ENCODE results near the gene NAPG. TPM values are rescaled to one million over a fixed set of nuclear protein-coding genes. Genes with fewer than 3 reads are reported as not detected.

NAPG gene
- total RNA-seq, 2 donors from 2014 or later: 35.3 to 42.9 TPM

DNA sequence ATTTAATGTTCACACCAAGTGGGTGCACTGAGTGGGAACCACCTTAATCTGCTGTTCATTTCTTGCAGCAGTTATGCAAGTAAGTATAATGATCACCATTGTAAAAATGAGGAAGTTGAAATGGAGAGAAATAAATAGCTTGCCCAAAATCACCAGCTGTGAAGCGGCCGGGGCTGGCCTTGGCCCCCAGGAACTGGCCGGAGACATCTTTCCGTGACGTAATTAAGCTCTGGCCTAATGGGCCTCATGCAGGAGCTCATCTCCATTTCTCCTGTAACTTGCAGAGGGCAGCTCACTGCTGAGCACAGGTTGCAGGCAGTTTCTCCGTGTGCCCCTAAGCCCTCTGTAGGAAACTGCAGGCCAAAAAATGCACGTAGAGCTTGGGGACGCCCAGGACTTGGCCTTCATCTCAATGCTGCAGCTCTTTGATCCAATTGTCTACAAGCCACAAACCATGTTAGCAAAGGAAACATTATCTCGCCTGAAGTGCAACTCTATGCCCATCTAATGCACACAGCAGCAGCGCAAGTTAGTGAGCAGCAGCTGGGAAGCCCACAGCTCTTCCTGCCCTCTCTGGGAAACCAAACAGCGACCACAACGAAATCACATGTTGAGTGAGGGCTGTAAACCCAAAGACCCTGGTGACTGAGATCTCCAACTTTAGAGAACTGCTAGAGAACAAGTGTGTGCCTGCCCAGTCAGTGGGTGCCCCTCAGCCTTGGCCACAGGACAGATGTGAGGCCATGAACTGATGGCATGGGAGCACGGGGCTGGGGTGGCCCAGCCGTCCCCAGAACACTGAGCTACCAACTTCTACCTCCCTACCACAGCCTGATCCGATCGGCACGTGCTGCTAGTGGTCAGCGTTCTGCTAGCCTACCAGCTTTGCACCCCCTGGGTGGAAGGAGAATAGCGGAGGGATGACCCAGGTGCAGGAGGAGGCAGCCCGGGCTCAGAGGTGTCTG, 42.6 kb upstream of the NAPG start:
- no peak overlapping the region for H3K4me3 Mint-ChIP-seq
- no peaks in the 10 kb centered on the region for H3K4me1 ChIP-seq (ENCODE audit: control insufficient read depth, insufficient read depth, low read length)
- TF ChIP-seq, protein P1, sequence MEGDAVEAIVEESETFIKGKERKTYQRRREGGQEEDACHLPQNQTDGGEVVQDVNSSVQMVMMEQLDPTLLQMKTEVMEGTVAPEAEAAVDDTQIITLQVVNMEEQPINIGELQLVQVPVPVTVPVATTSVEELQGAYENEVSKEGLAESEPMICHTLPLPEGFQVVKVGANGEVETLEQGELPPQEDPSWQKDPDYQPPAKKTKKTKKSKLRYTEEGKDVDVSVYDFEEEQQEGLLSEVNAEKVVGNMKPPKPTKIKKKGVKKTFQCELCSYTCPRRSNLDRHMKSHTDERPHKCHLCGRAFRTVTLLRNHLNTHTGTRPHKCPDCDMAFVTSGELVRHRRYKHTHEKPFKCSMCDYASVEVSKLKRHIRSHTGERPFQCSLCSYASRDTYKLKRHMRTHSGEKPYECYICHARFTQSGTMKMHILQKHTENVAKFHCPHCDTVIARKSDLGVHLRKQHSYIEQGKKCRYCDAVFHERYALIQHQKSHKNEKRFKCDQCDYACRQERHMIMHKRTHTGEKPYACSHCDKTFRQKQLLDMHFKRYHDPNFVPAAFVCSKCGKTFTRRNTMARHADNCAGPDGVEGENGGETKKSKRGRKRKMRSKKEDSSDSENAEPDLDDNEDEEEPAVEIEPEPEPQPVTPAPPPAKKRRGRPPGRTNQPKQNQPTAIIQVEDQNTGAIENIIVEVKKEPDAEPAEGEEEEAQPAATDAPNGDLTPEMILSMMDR (conservative IDR thresholded peaks at IDR 0.05): no peak
- no peaks in the 10 kb centered on the region for H3K9me3 ChIP-seq (ENCODE audit: control insufficient read depth, low read length)
- peaks cover 5% of the 10 kb centered on the region for H3K27me3 Mint-ChIP-seq (ENCODE audit: insufficient read depth)
- no peak overlapping the region for H3K9ac ChIP-seq (ENCODE audit: extremely low read depth, low read length, poor library complexity, severe bottlenecking)
- H3K4me1 Mint-ChIP-seq: peaks cover 5% of the 10 kb centered on the region
- peaks cover 19% of the 10 kb centered on the region for H3K36me3 Mint-ChIP-seq (ENCODE audit: low read depth)
- H3K27ac ChIP-seq (ENCODE audit: low read depth, low read length): no peak overlapping the region
- no peaks in the 10 kb centered on the region for H3K27me3 ChIP-seq (ENCODE audit: control insufficient read depth, insufficient read depth, low read length, poor library complexity, severe bottlenecking)
- H3K4me3 ChIP-seq (ENCODE audit: low read length): no peak overlapping the region
- 93 to 98% methylated on average over 16 to 20 of the region's 20 CpGs for WGBS, 2 experiments (ENCODE audit: insufficient coverage in 1 of 2, insufficient read length in 1 of 2)
- peaks cover 7% of the 10 kb centered on the region for H3K36me3 ChIP-seq (ENCODE audit: control insufficient read depth, insufficient read depth, low read length)
- H3K9me3 Mint-ChIP-seq: no peaks in the 10 kb centered on the region
- no peak overlapping the region for H3K27ac Mint-ChIP-seq
- no peak for DNase-seq

DNA sequence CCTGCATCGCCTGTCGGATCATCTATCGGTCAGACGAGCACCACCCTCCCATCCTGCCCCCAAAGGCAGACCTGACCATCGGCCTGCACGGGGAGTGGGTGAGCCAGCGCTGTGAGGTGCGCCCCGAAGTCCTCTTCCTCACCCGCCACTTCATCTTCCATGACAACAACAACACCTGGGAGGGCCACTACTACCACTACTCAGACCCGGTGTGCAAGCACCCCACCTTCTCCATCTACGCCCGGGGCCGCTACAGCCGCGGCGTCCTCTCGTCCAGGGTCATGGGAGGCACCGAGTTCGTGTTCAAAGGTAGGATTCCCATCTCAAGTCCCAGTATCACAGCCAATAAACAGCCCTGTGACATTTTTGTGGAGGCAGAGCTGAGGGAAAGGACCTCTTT, 40.4 kb upstream of the NAPG start:
- no peaks in the 10 kb centered on the region for H3K27me3 Mint-ChIP-seq (ENCODE audit: insufficient read depth)
- no peaks in the 10 kb centered on the region for H3K9me3 Mint-ChIP-seq
- H3K4me1 Mint-ChIP-seq: peaks cover 5% of the 10 kb centered on the region
- H3K27ac ChIP-seq (ENCODE audit: low read depth, low read length): no peak overlapping the region
- H3K4me3 Mint-ChIP-seq: no peak overlapping the region
- peaks cover 4% of the 10 kb centered on the region for H3K36me3 ChIP-seq (ENCODE audit: control insufficient read depth, insufficient read depth, low read length)
- H3K27me3 ChIP-seq (ENCODE audit: control insufficient read depth, insufficient read depth, low read length, poor library complexity, severe bottlenecking): no peaks in the 10 kb centered on the region
- H3K9ac ChIP-seq (ENCODE audit: extremely low read depth, low read length, poor library complexity, severe bottlenecking): no peak overlapping the region
- H3K4me1 ChIP-seq (ENCODE audit: control insufficient read depth, insufficient read depth, low read length): no peaks in the 10 kb centered on the region
- H3K36me3 Mint-ChIP-seq (ENCODE audit: low read depth): peaks cover 17% of the 10 kb centered on the region
- 97 to 100% methylated on average over 10 to 20 of the region's 20 CpGs for WGBS, 2 experiments (ENCODE audit: insufficient coverage in 1 of 2, insufficient read length in 1 of 2)
- TF ChIP-seq, protein P1 (conservative IDR thresholded peaks at IDR 0.05): no peak
- H3K4me3 ChIP-seq (ENCODE audit: low read length): no peak overlapping the region
- H3K27ac Mint-ChIP-seq: no peak overlapping the region
- H3K9me3 ChIP-seq (ENCODE audit: control insufficient read depth, low read length): no peaks in the 10 kb centered on the region
- no peak for DNase-seq

DNA sequence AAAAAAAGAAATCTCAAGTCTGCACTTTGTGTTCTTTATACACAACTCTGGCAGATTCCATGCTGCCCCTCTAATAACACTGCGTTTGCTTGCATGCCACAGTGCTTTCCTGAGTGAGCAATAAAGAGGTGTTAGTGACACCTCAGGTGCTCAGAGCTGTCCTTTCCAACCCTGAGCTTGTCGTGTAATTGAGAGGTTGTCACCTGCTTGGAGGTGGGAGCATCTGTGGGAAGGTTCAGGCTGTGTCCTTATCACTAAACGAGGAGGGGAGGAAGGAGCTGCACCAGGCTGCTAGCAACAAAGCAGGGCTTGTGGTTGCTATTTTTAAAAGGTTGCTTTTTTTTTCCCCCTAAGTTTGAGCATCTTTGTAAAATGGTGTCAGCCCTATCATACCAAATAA, 39.5 kb upstream of the NAPG start:
- WGBS, 2 experiments (ENCODE audit: insufficient coverage in 1 of 2, insufficient read length in 1 of 2): 76 to 81% methylated on average over 3 of the region's 3 CpGs

More for the DNA sequence above, 39.5 kb upstream of the NAPG start:
- Mint-ChIP-seq H3K27ac (no peak overlapping the region), H3K4me3 (no peak overlapping the region), H3K36me3 (ENCODE audit: low read depth) (peaks cover 17% of the 10 kb centered on the region), H3K4me1 (peaks cover 5% of the 10 kb centered on the region), H3K27me3 (ENCODE audit: insufficient read depth) (no peaks in the 10 kb centered on the region), H3K9me3 (no peaks in the 10 kb centered on the region)
- Histone ChIP-seq H3K4me1 (ENCODE audit: control insufficient read depth, insufficient read depth, low read length) (no peaks in the 10 kb centered on the region), H3K9me3 (ENCODE audit: control insufficient read depth, low read length) (no peaks in the 10 kb centered on the region), H3K27me3 (ENCODE audit: control insufficient read depth, insufficient read depth, low read length, poor library complexity, severe bottlenecking) (no peaks in the 10 kb centered on the region), H3K4me3 (ENCODE audit: low read length) (no peak overlapping the region), H3K9ac (ENCODE audit: extremely low read depth, low read length, poor library complexity, severe bottlenecking) (no peak overlapping the region), H3K36me3 (ENCODE audit: control insufficient read depth, insufficient read depth, low read length) (peaks cover 4% of the 10 kb centered on the region), H3K27ac (ENCODE audit: low read depth, low read length) (no peak overlapping the region)
- TF ChIP-seq, protein P1 (conservative IDR thresholded peaks at IDR 0.05): no peak
- no peak for DNase-seq

Data from endodermal cell (in vitro differentiated cells).